MCF 10A (cell line): ENCODE results near the gene OTOP2. TPM values are rescaled to one million over a fixed set of nuclear protein-coding genes. Genes with fewer than 3 reads are reported as not detected.
A peak's percentile ranks its signal among the peaks of the same experiment; 100 is the strongest.

ENCODE experiments used
- BruUV-seq: library from RNA; stranded (reverse); fragments of 400-500 nt; replicated peaks from 2 replicates; lab custom pipeline; 2021; lab: Mats Ljungman, UMichigan
- CTCF ChIA-PET: fragments of 300-600 bp; sonication (Branson Sonifier 250); formaldehyde crosslinking; extraction: SDS; loops from one replicate; lab custom pipeline; 2021; ENCODE audit warnings: antibody characterized with exemption, inconsistent platforms; lab: Yijun Ruan, JAX
- POLR2A ChIA-PET: fragments of 300-600, 350-650 bp; sonication (Branson Sonifier 250); formaldehyde crosslinking; extraction: SDS; loops from one replicate; lab custom pipeline; 2020; ENCODE audit warnings: antibody characterized with exemption, inconsistent platforms; lab: Yijun Ruan, JAX
- DNase-seq: peaks from one replicate; pipeline ENCODE4 v3.0.0-alpha.2; 2018; ENCODE audit not compliant: unreplicated experiment
- H3K27ac Mint-ChIP-seq: one replicate; pipeline ENCODE4 v1.8.0; 2022; ENCODE audit warnings: mild to moderate bottlenecking, low read depth, mixed read lengths; ENCODE audit not compliant: unreplicated experiment
- H3K27me3 Mint-ChIP-seq: one replicate; pipeline ENCODE4 v1.8.0; 2022; ENCODE audit warnings: mixed read lengths; ENCODE audit not compliant: insufficient read depth, unreplicated experiment
- H3K36me3 Mint-ChIP-seq: one replicate; pipeline ENCODE4 v1.8.0; 2022; ENCODE audit warnings: mild to moderate bottlenecking, moderate library complexity, mixed read lengths; ENCODE audit not compliant: insufficient read depth, unreplicated experiment
- H3K4me1 Mint-ChIP-seq: one replicate; pipeline ENCODE4 v1.8.0; 2022; ENCODE audit warnings: mixed read lengths; ENCODE audit not compliant: insufficient read depth, unreplicated experiment
- H3K4me3 Mint-ChIP-seq: one replicate; pipeline ENCODE4 v1.8.0; 2022; ENCODE audit warnings: mild to moderate bottlenecking, moderate library complexity, mixed read lengths; ENCODE audit not compliant: unreplicated experiment
- H3K9me3 Mint-ChIP-seq: one replicate; pipeline ENCODE4 v1.8.0; 2022; ENCODE audit warnings: mixed read lengths; ENCODE audit not compliant: unreplicated experiment
- CTCF ChIP-seq: fragments of 200-600 bp; IDR thresholded peaks from one replicate; pipeline ENCODE4 v1.8.0; 2022; ENCODE audit warnings: antibody characterized with exemption, mild to moderate bottlenecking; ENCODE audit not compliant: unreplicated experiment
- intact Hi-C: fragments of 100-400 bp; cut with micrococcal nuclease; formaldehyde crosslinking; loops from 2 replicates; pipeline ENCODE4 v1.14.1; 2022
- total RNA-seq: library from RNA; stranded (reverse); gene quantifications from 2 replicates; pipeline ENCODE4 v1.2.3, GENCODE V29; 2022

Gene OTOP2
- total RNA-seq, 1 experiment from 2014 or later, result not detected

- H3K4me3 Mint-ChIP-seq, result no peak overlapping the region
- intact Hi-C loops, result no loop called here
- H3K27me3 Mint-ChIP-seq, result peaks cover 30% of the 10 kb centered on the region
- no peaks in the 10 kb centered on the region for H3K36me3 Mint-ChIP-seq
- ChIA-PET CTCF (interaction anchor here (1.2 to 11.5 kb wide), 2 partner anchors 38 to 249 kb away, joined by 4 to 233 read pairs; no protein-coding TSS in a partner anchor), POLR2A (interaction anchor here (1.2 to 1.5 kb wide), 3 partner anchors 36 to 43 kb away, joined by 3 to 6 read pairs (median 4); no protein-coding TSS in a partner anchor)
- no peak for DNase-seq
- H3K27ac Mint-ChIP-seq, result no peak overlapping the region
- no peaks in the 10 kb centered on the region for H3K9me3 Mint-ChIP-seq
- TF ChIP-seq CTCF, result no peak
- H3K4me1 Mint-ChIP-seq, result no peaks in the 10 kb centered on the region
- BruUV-seq, result no TSS peak
Observed at GRCh38 chr17:74921769-74922168, 2.3 kb upstream of the OTOP2 start.

- POLR2A ChIA-PET, result interaction anchor here (0.6 to 1.5 kb wide), 3 partner anchors 35 to 164 kb away, joined by 3 to 6 read pairs (median 3); no protein-coding TSS in a partner anchor
- Mint-ChIP-seq H3K27me3 (peaks cover 29% of the 10 kb centered on the region), H3K36me3 (no peaks in the 10 kb centered on the region), H3K27ac (no peak overlapping the region), H3K4me1 (no peaks in the 10 kb centered on the region), H3K9me3 (no peaks in the 10 kb centered on the region), H3K4me3 (no peak overlapping the region)
- CTCF ChIA-PET, result interaction anchor here (1.1 to 11.5 kb wide), 4 partner anchors 31 to 249 kb away, joined by 3 to 233 read pairs (median 6); no protein-coding TSS in a partner anchor
- no peak for TF ChIP-seq CTCF
- intact Hi-C loops, result no loop called here
- DNase-seq, result no peak
- no TSS peak for BruUV-seq
Observed at GRCh38 chr17:74922172-74922571, 1.9 kb upstream of the OTOP2 start.

GRCh38 chr17:74922694-74923537 is 1.2 kb upstream of the OTOP2 start, which contains the start of gene USH1G:
USH1G (minus strand) TSS chr17:74923255; CDS start chr17:74923073, 182 bp downstream.
- CTCF ChIA-PET, result interaction anchor here (0.7 to 11.5 kb wide), 9 partner anchors 30 to 251 kb away, joined by 3 to 233 read pairs (median 4); no protein-coding TSS in a partner anchor
- BruUV-seq, result no TSS peak
- H3K36me3 Mint-ChIP-seq, result no peaks in the 10 kb centered on the region
- peak within 1 kb of the TSS; percentile 53 for H3K4me3 Mint-ChIP-seq
- no peaks in the 10 kb centered on the region for H3K9me3 Mint-ChIP-seq
- POLR2A ChIA-PET, result interaction anchor here (0.6 to 1.5 kb wide), 3 partner anchors 35 to 165 kb away, joined by 3 to 6 read pairs (median 5); no protein-coding TSS in a partner anchor
- H3K27me3 Mint-ChIP-seq, result peaks cover 29% of the 10 kb centered on the region
- no peaks in the 10 kb centered on the region for H3K4me1 Mint-ChIP-seq
- DNase-seq, result peak; percentile 8
- intact Hi-C loops, result loop anchor here (1.0 kb wide), 1 partner anchor 35 kb away; no protein-coding TSS in a partner anchor
- TF ChIP-seq CTCF, result no peak
- no peak within 1 kb of the TSS for H3K27ac Mint-ChIP-seq
